ENCODE measurements around the gene KCNQ5.

KCNQ5 gene

GRCh38 chr6:73129653-73130443 lies 508.0 kb downstream of the KCNQ5 start:
- peak; percentile 50 for DNase-seq (ENCODE audit: low read depth)

- no peak for DNase-seq (ENCODE audit: low read depth)
Measured at GRCh38 chr6:73131706-73132105, 509.8 kb downstream of the KCNQ5 start.

- no peak for DNase-seq (ENCODE audit: low read depth)
Measured at GRCh38 chr6:73134588-73134987, 512.7 kb downstream of the KCNQ5 start.

GRCh38 chr6:73139681-73140383 lies 518.0 kb downstream of the KCNQ5 start:
- no peak for DNase-seq (ENCODE audit: low read depth)

GRCh38 chr6:73143551-73143950 lies 521.7 kb downstream of the KCNQ5 start:
- DNase-seq (ENCODE audit: low read depth): no peak

GRCh38 chr6:73144516-73144915 lies 522.7 kb downstream of the KCNQ5 start:
- no peak for DNase-seq (ENCODE audit: low read depth)

- DNase-seq (ENCODE audit: low read depth): no peak
Measured at GRCh38 chr6:73145690-73146089, 523.8 kb downstream of the KCNQ5 start.

- no peak for DNase-seq (ENCODE audit: low read depth)
Measured at GRCh38 chr6:73151732-73152131, 529.9 kb downstream of the KCNQ5 start.

- DNase-seq (ENCODE audit: low read depth): no peak
Measured at GRCh38 chr6:73152556-73152955, 530.7 kb downstream of the KCNQ5 start.

GRCh38 chr6:73152966-73153757 lies 531.3 kb downstream of the KCNQ5 start:
- DNase-seq (ENCODE audit: low read depth): no peak

- DNase-seq (ENCODE audit: low read depth): no peak
Measured at GRCh38 chr6:73156793-73157767, 535.2 kb downstream of the KCNQ5 start.

- no peak for DNase-seq (ENCODE audit: low read depth)
Measured at GRCh38 chr6:73157870-73158269, 536.0 kb downstream of the KCNQ5 start.

GRCh38 chr6:73169111-73169510 lies 547.2 kb downstream of the KCNQ5 start:
- no peak for DNase-seq (ENCODE audit: low read depth)

- DNase-seq (ENCODE audit: low read depth): no peak
Measured at GRCh38 chr6:73169633-73170032, 547.8 kb downstream of the KCNQ5 start.

- DNase-seq (ENCODE audit: low read depth): no peak
Measured at GRCh38 chr6:73174646-73175045, 552.8 kb downstream of the KCNQ5 start.

GRCh38 chr6:73176057-73176456 lies 554.2 kb downstream of the KCNQ5 start:
- no peak for DNase-seq (ENCODE audit: low read depth)

- DNase-seq (ENCODE audit: low read depth): no peak
Measured at GRCh38 chr6:73177221-73177944, 555.5 kb downstream of the KCNQ5 start.

- no peak for DNase-seq (ENCODE audit: low read depth)
Measured at GRCh38 chr6:73180076-73180738, 558.3 kb downstream of the KCNQ5 start.

- DNase-seq (ENCODE audit: low read depth): no peak
Measured at GRCh38 chr6:73180763-73181619, 559.1 kb downstream of the KCNQ5 start.

Measured in activated T-helper 9 cell treated with anti-CD3 and anti-CD28 coated beads, Interleukin-2, amount 50 U/mL, for 16 hours (primary cell).